IMR-90 (cell line): ENCODE results near the gene CSRNP3. TPM values are rescaled to one million over a fixed set of nuclear protein-coding genes. Genes with fewer than 3 reads are reported as not detected.

Experiments
- ATAC-seq: fragments of 200-7000 bp; cut with Tn5 transposase; 2 replicates; pipeline ENCODE4 v1.9.1; 2020; ENCODE audit warnings: low read depth, mild to moderate bottlenecking, moderate library complexity
- BruUV-seq: library from RNA; stranded (reverse); fragments of 400-500 nt; replicated peaks from 2 replicates; lab custom pipeline; 2021; lab: Mats Ljungman, UMichigan
- CTCF ChIA-PET: fragments of 300-600 bp; formaldehyde crosslinking; extraction: SDS; loops from one replicate; lab custom pipeline; 2021; ENCODE audit warnings: antibody characterized with exemption; lab: Yijun Ruan, JAX
- POLR2A ChIA-PET: fragments of 300-600 bp; sonication (Branson Sonifier 250); formaldehyde crosslinking; loops from one replicate; lab custom pipeline; 2022; ENCODE audit warnings: antibody characterized with exemption; ENCODE audit not compliant: unreplicated experiment; lab: Charles Lee
- DNase-seq: peaks from one replicate; pipeline ENCODE4 v3.0.0; 2013
- H2AFZ ChIP-seq: replicated peaks from 2 replicates; pipeline ENCODE3; 2013; ENCODE audit warnings: low read length, mild to moderate bottlenecking; ENCODE audit not compliant: poor library complexity
- H2AK5ac ChIP-seq: 2 replicates; pipeline ENCODE4 v1.6.1; 2013; ENCODE audit warnings: low read depth, low read length, inconsistent platforms
- H2AK9ac ChIP-seq: replicated peaks from 2 replicates; pipeline ENCODE3; 2013; ENCODE audit warnings: mild to moderate bottlenecking, low read depth, low read length, moderate library complexity; ENCODE audit not compliant: poor library complexity
- H2BK120ac ChIP-seq: 2 replicates; pipeline ENCODE4 v1.6.1; 2013; ENCODE audit warnings: low read depth, low read length, inconsistent platforms
- H2BK15ac ChIP-seq: 3 replicates; pipeline ENCODE4 v1.6.1; 2013; ENCODE audit warnings: low read depth, low read length, inconsistent platforms
- H2BK20ac ChIP-seq: 2 replicates; pipeline ENCODE4 v1.6.1; 2013; ENCODE audit warnings: low read depth, mild to moderate bottlenecking, inconsistent platforms, low read length, moderate library complexity
- H2BK5ac ChIP-seq: 2 replicates; pipeline ENCODE4 v1.6.1; 2013; ENCODE audit warnings: mild to moderate bottlenecking, low read depth, low read length, inconsistent platforms; ENCODE audit not compliant: poor library complexity, severe bottlenecking
- H3K14ac ChIP-seq: replicated peaks from 2 replicates; pipeline ENCODE4 v1.6.1; 2013; ENCODE audit warnings: low read depth, low read length, inconsistent platforms
- H3K18ac ChIP-seq: 2 replicates; pipeline ENCODE4 v1.6.1; 2013; ENCODE audit warnings: low read depth, low read length, control low read depth
- H3K23ac ChIP-seq: 2 replicates; pipeline ENCODE4 v1.6.1; 2013; ENCODE audit warnings: low read depth, low read length, inconsistent platforms
- H3K27ac ChIP-seq: 2 replicates; pipeline ENCODE4 v1.5.1; 2013; ENCODE audit warnings: mild to moderate bottlenecking, control low read depth, low read length; ENCODE audit not compliant: insufficient read depth
- H3K27me3 ChIP-seq: 2 replicates; pipeline ENCODE4 v1.6.1; 2013; ENCODE audit warnings: low read length; ENCODE audit not compliant: control insufficient read depth, insufficient read depth
- H3K36me3 ChIP-seq: 2 replicates; pipeline ENCODE4 v1.6.1; 2013; ENCODE audit warnings: low read length, mixed read lengths; ENCODE audit not compliant: control insufficient read depth, insufficient read depth
- H3K4ac ChIP-seq: 2 replicates; pipeline ENCODE4 v1.6.1; 2013; ENCODE audit warnings: low read depth, low read length, inconsistent platforms
- H3K4me1 ChIP-seq: 2 replicates; pipeline ENCODE4 v1.6.1; 2013; ENCODE audit warnings: low read length, mixed read lengths; ENCODE audit not compliant: control insufficient read depth, insufficient read depth
- H3K4me2 ChIP-seq: 2 replicates; pipeline ENCODE4 v1.6.1; 2013; ENCODE audit warnings: low read depth, mild to moderate bottlenecking, control low read depth, low read length, moderate library complexity
- H3K4me3 ChIP-seq: 2 replicates; pipeline ENCODE4 v1.5.1; 2013; ENCODE audit warnings: low read depth, mild to moderate bottlenecking, control low read depth, low read length, moderate library complexity; ENCODE audit not compliant: insufficient read depth
- H3K56ac ChIP-seq: 2 replicates; pipeline ENCODE4 v1.6.1; 2013; ENCODE audit warnings: low read length, inconsistent platforms; ENCODE audit not compliant: insufficient read depth; ENCODE audit errors: extremely low read depth
- H3K79me1 ChIP-seq, 2 experiments: 2 replicates each; pipeline ENCODE4 v1.6.1; 2013; ENCODE audit warnings: low read length in 2 of 2, inconsistent platforms in 1 of 2, low read depth in 1 of 2
- H3K9ac ChIP-seq: 2 replicates; pipeline ENCODE4 v1.6.1; 2013; ENCODE audit warnings: low read depth, low read length, control low read depth
- H3K9me1 ChIP-seq: 2 replicates; pipeline ENCODE4 v1.6.1; 2013; ENCODE audit warnings: low read length, inconsistent platforms; ENCODE audit not compliant: insufficient read depth
- H3K9me3 ChIP-seq: 2 replicates; pipeline ENCODE4 v1.6.1; 2013; ENCODE audit warnings: low read length; ENCODE audit not compliant: control insufficient read depth, insufficient read depth
- H4K20me1 ChIP-seq: 2 replicates; pipeline ENCODE4 v1.6.1; 2013; ENCODE audit warnings: low read length, inconsistent platforms; ENCODE audit not compliant: insufficient read depth
- H4K5ac ChIP-seq: 2 replicates; pipeline ENCODE4 v1.6.1; 2013; ENCODE audit warnings: mild to moderate bottlenecking, low read depth, low read length, control low read depth
- H4K8ac ChIP-seq, 2 experiments: 2 replicates each; pipeline ENCODE4 v1.6.1; 2013; ENCODE audit warnings: low read depth in 2 of 2, low read length in 2 of 2, control low read depth in 1 of 2, inconsistent platforms in 1 of 2
- H4K91ac ChIP-seq: 2 replicates; pipeline ENCODE4 v1.6.1; 2013; ENCODE audit warnings: low read depth, low read length, inconsistent platforms; ENCODE audit not compliant: insufficient read depth
- BHLHE40 ChIP-seq: fragments of 150-350 bp; IDR thresholded peaks from 2 replicates; pipeline ENCODE4 v1.6.1; 2016; ENCODE audit warnings: mild to moderate bottlenecking, low read depth, low read length
- CEBPB ChIP-seq: IDR thresholded peaks from 2 replicates; pipeline ENCODE4 v1.6.1; 2012; ENCODE audit warnings: low read depth, low read length, improper control_type of control experiment
- CHD1 ChIP-seq: IDR thresholded peaks from 2 replicates; pipeline ENCODE4 v1.6.1; 2012; ENCODE audit warnings: low read depth, low read length, improper control_type of control experiment
- CTCF ChIP-seq: conservative IDR thresholded peaks from 2 replicates; pipeline ENCODE4 v1.5.1; 2012; ENCODE audit warnings: mild to moderate bottlenecking, low read depth, low read length, improper control_type of control experiment
- ELK1 ChIP-seq: fragments of 150-350 bp; IDR thresholded peaks from 2 replicates; pipeline ENCODE4 v1.6.1; 2016; ENCODE audit warnings: low read depth, mild to moderate bottlenecking, low read length, moderate library complexity, borderline replicate concordance
- FOS ChIP-seq: fragments of 150-350 bp; IDR thresholded peaks from 2 replicates; pipeline ENCODE4 v1.6.1; 2016; ENCODE audit warnings: low read depth, low read length
- MAFK ChIP-seq: IDR thresholded peaks from 2 replicates; pipeline ENCODE4 v1.6.1; 2012; ENCODE audit warnings: low read depth, low read length, improper control_type of control experiment
- MAZ ChIP-seq: IDR thresholded peaks from 2 replicates; pipeline ENCODE4 v1.6.1; 2012; ENCODE audit warnings: low read depth, mild to moderate bottlenecking, low read length, improper control_type of control experiment, moderate library complexity, borderline replicate concordance
- MXI1 ChIP-seq: IDR thresholded peaks from 2 replicates; pipeline ENCODE4 v1.6.1; 2012; ENCODE audit warnings: low read depth, mild to moderate bottlenecking, low read length, moderate library complexity, borderline replicate concordance
- NFE2L2 ChIP-seq: fragments of 150-350 bp; IDR thresholded peaks from 2 replicates; pipeline ENCODE4 v1.6.1; 2016; ENCODE audit warnings: low read depth, mild to moderate bottlenecking, low read length
- POLR2A ChIP-seq: IDR thresholded peaks from 2 replicates; pipeline ENCODE4 v1.6.1; 2012; ENCODE audit warnings: mild to moderate bottlenecking, low read depth, low read length
- RAD21 ChIP-seq: IDR thresholded peaks from 2 replicates; pipeline ENCODE4 v1.6.1; 2012; ENCODE audit warnings: low read length, improper control_type of control experiment
- RCOR1 ChIP-seq: IDR thresholded peaks from 2 replicates; pipeline ENCODE4 v1.6.1; 2012; ENCODE audit warnings: mild to moderate bottlenecking, low read length, improper control_type of control experiment; ENCODE audit not compliant: insufficient replicate concordance
- RFX5 ChIP-seq: IDR thresholded peaks from 2 replicates; pipeline ENCODE4 v1.8.0; 2012; ENCODE audit warnings: low read depth, mild to moderate bottlenecking, low read length, moderate library complexity
- SMC3 ChIP-seq: fragments of 150-350 bp; IDR thresholded peaks from 2 replicates; pipeline ENCODE4 v1.6.1; 2016; ENCODE audit warnings: low read depth, mild to moderate bottlenecking, antibody characterized with exemption, low read length, moderate library complexity
- USF2 ChIP-seq: fragments of 150-350 bp; IDR thresholded peaks from 2 replicates; pipeline ENCODE4 v1.6.1; 2017; ENCODE audit warnings: mild to moderate bottlenecking, antibody characterized with exemption, low read length, low read depth
- WGBS, 2 experiments: methylation state at CpG; one replicate each; pipeline versions ENCODE4 v1.1.5 to v1.1.7; 2013; ENCODE audit warnings: missing lambda C conversion rate in 2 of 2; ENCODE audit not compliant: insufficient read length in 1 of 2; ENCODE audit errors: extremely low coverage in 2 of 2; 5-methylcytosine and 5-hydroxymethylcytosine counted together
- dilution Hi-C: fragments of 300-500 bp; cut with HindIII; formaldehyde crosslinking; loops from one replicate; pipeline ENCODE4 v1.14.3; 2018; ENCODE audit warnings: low sequenced_read_pairs; ENCODE audit not compliant: unreplicated experiment
- in situ Hi-C: fragments of 300-500 bp; cut with MboI; formaldehyde crosslinking; loops from 3 replicates; pipeline ENCODE4 v1.14.3; 2019; ENCODE audit warnings: low sequenced_read_pairs, inconsistent platforms, mixed read lengths
- intact Hi-C: fragments of 100-400 bp; cut with micrococcal nuclease; formaldehyde crosslinking; loops from 2 replicates; pipeline ENCODE4 v1.10.0; 2022
- polyA plus RNA-seq, 3 experiments: library from polyadenylated mRNA; depleted of rRNA; stranded (reverse); fragments of >200 nt; gene quantifications; 2 replicates each; pipeline ENCODE4 v1.2.3, GENCODE V29; 2012; ENCODE audit warnings: low replicate concordance in 1 of 3
- total RNA-seq: library from RNA; depleted of rRNA; stranded (reverse); fragments of >200 nt; gene quantifications from 2 replicates; pipeline ENCODE4 v1.2.3, GENCODE V29; 2012

CSRNP3 gene
- total and polyA plus RNA-seq, 2 of the 4 experiments (the other 2 are of a cell fraction), result 0.21 to 0.72 TPM

- BruUV-seq, result no TSS peak
- Histone ChIP-seq H3K27ac (no peak overlapping the region), H3K14ac (no peak overlapping the region), H2BK5ac (no peak overlapping the region), H2AFZ (no peak overlapping the region), H2BK120ac (no peak overlapping the region), H2AK9ac (no peak overlapping the region), H3K9ac (no peak overlapping the region), H3K4me1 (no peaks in the 10 kb centered on the region), H3K36me3 (no peaks in the 10 kb centered on the region), H3K4me3 (no peak overlapping the region), H2AK5ac (no peak overlapping the region), H3K23ac (no peak overlapping the region), H4K20me1 (no peaks in the 10 kb centered on the region), H4K5ac (no peak overlapping the region), H3K9me1 (no peaks in the 10 kb centered on the region), H3K4me2 (no peak overlapping the region), H4K91ac (no peak overlapping the region), H3K79me1 (no peaks in the 10 kb centered on the region), H3K56ac (no peak overlapping the region), H3K9me3 (no peaks in the 10 kb centered on the region), H2BK20ac (no peak overlapping the region), H3K27me3 (no peaks in the 10 kb centered on the region; the same call in 1 of the 2 replicates), H3K4ac (no peak overlapping the region), H4K8ac (no peak overlapping the region), H3K18ac (no peak overlapping the region), H2BK15ac (no peak overlapping the region)
- intact Hi-C loops, result no loop called here
- WGBS, 2 experiments, result no CpG with 5 or more reads among the region's 4 CpGs
- ChIA-PET POLR2A (no interaction called here), CTCF (interaction anchor here (1.0 kb wide), 1 partner anchor 9 kb away, joined by 3 read pairs; no protein-coding TSS in a partner anchor)
- ATAC-seq (no peak), DNase-seq (no peak)
- TF ChIP-seq ELK1, result no peak
- TF ChIP-seq MAFK, result no peak
- TF ChIP-seq CEBPB, result no peak
- TF ChIP-seq MXI1, result no peak
- TF ChIP-seq CTCF, result no peak
- no peak for TF ChIP-seq BHLHE40
- no peak for TF ChIP-seq RCOR1
- no peak for TF ChIP-seq SMC3
- no peak for TF ChIP-seq CHD1
- TF ChIP-seq USF2, result no peak
- no peak for TF ChIP-seq RAD21
- TF ChIP-seq FOS, result no peak
- no peak for TF ChIP-seq RFX5
- no peak for TF ChIP-seq NFE2L2
- no peak for TF ChIP-seq POLR2A
- no peak for TF ChIP-seq MAZ
- dilution Hi-C loops, result no loop called here
- in situ Hi-C loops, result no loop called here
Observed at GRCh38 chr2:165631089-165631488, 161.6 kb downstream of the CSRNP3 start.
